KOPT-K1 (cell line): Measurements from ENCODE around the gene KCNJ15.

Experiments
- H3K27ac ChIP-seq: fragments of 200-600 bp; sonication (generic); 2 replicates; pipeline ENCODE4 v1.5.1; 2016; ENCODE audit warnings: antibody characterized with exemption, mild to moderate bottlenecking, low read depth, low read length; ENCODE audit not compliant: poor library complexity, severe bottlenecking
- H3K36me3 ChIP-seq: fragments of 200-600 bp; sonication (generic); 2 replicates; pipeline ENCODE4 v1.5.1; 2017; ENCODE audit warnings: antibody characterized with exemption, mild to moderate bottlenecking, low read length, moderate library complexity; ENCODE audit not compliant: insufficient read depth
- H3K9me3 ChIP-seq: fragments of 200-600 bp; sonication (generic); 2 replicates; pipeline ENCODE4 v1.5.1; 2017; ENCODE audit warnings: antibody characterized with exemption, low read length, mild to moderate bottlenecking; ENCODE audit not compliant: insufficient read depth, poor library complexity, severe bottlenecking

KCNJ15 gene

GRCh38 chr21:38354231-38354630, 97.4 kb downstream of the KCNJ15 start:
- no peaks in the 10 kb centered on the region for H3K36me3 ChIP-seq

DNA sequence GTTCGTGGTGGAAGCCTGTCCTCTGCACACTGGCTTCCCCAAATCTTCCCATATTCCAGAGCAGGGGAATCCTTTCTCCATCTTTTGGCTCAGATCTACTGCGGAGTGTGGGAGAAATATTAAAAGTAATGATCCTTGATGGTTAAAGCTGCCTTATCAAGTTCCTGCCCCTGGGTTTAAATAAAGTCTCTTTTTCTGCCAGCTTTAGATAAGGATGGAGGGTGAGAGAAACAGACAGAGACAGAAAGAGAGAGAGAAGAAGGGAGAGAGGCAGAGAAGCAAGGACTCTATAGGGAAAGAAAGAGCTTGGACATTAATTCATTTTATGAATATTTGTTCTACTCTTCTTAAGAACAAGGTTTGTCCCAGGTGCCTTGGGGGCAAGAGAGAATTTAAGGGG, 98.0 kb downstream of the KCNJ15 start:
- no peaks in the 10 kb centered on the region for H3K9me3 ChIP-seq
- H3K36me3 ChIP-seq = no peaks in the 10 kb centered on the region

More at GRCh38 chr21:38354231-38354630, 97.4 kb downstream of the KCNJ15 start:
- Histone ChIP-seq H3K27ac (no peak overlapping the region), H3K9me3 (no peaks in the 10 kb centered on the region)

DNA sequence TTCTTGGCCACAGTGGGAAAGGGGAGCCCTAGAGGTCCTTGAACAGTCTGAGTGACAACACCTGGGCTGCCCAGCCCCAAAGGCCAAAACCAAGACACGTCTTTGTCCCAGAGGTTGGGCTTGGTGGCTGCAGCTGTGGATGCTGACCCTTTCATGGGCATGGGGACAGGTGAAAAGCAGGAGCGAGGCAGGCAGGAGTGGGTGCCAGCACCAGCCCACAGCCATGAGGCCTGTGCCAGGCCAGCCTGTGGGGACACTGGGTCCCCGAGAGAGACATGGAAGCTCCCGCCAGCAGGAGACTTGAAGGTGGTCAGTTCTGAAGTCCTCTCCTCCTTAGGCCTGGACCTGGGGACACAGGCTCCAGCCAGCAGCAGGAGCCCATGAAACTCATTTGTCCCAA, 98.6 kb downstream of the KCNJ15 start:
- Histone ChIP-seq H3K36me3 (no peaks in the 10 kb centered on the region), H3K9me3 (no peaks in the 10 kb centered on the region), H3K27ac (no peak overlapping the region)

More for the DNA sequence above, 98.0 kb downstream of the KCNJ15 start:
- no peak overlapping the region for H3K27ac ChIP-seq

DNA sequence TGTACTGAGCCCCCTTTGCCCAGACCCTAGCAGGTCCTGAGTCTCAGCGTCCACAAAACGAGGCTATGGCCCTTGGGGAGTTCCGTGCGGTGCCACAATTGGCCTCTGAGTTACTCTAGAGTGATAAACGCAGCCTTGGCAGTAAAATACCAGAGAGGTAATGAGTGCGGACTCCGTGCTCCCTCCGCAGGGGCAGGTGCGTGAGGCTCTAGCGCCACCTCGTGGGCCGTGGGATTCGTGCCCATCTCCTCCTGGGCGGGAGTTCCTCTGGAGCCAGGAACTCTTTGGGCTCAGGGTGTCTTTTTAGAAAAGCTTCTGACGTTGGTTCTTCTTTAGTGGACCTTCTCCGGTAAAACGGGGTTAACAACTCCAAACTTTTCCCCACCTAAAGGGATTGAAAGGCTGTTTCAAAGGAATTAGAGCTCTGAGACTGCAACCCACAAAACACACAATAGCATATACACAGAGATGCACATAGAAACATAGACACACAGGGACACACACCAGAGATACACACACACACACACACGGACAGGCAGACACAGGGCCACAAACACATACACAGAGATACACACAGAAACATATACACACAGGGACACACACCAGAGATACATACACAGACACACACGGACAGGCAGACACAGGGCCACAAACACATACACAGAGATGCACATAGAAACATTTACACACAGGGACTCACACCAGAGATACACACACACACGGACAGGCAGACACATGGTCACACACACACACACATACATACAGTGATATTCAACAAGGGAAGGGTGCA, 99.4 kb downstream of the KCNJ15 start:
- no peaks in the 10 kb centered on the region for H3K9me3 ChIP-seq
- H3K36me3 ChIP-seq = no peaks in the 10 kb centered on the region
- peak overlapping the region; percentile 39 for H3K27ac ChIP-seq
